DOHH2 (cell line): ENCODE measurements around the gene SAT2.

Source experiments
- H3F3A ChIP-seq: fragments of 200-600 bp; sonication (generic), shearing (Covaris generic); 2 replicates; pipeline ENCODE4 v1.6.0; 2016; ENCODE audit warnings: antibody characterized with exemption, mild to moderate bottlenecking; ENCODE audit not compliant: control insufficient read depth, insufficient read depth
- H3K27ac ChIP-seq: fragments of 200-600 bp; sonication (generic); 2 replicates; pipeline ENCODE4 v1.5.1; 2014; ENCODE audit warnings: low read depth, mild to moderate bottlenecking, low read length, moderate library complexity
- H3K27me3 ChIP-seq: fragments of 200-600 bp; sonication (generic); 2 replicates; pipeline ENCODE4 v1.6.1; 2014; ENCODE audit warnings: mild to moderate bottlenecking, low read length, mixed read lengths; ENCODE audit not compliant: control insufficient read depth
- H3K36me3 ChIP-seq: fragments of 200-600 bp; sonication (generic); 2 replicates; pipeline ENCODE4 v1.6.1; 2014; ENCODE audit warnings: mild to moderate bottlenecking, low read length, moderate library complexity, mixed read lengths; ENCODE audit not compliant: control insufficient read depth
- H3K4me1 ChIP-seq: fragments of 200-600 bp; sonication (generic); 2 replicates; pipeline ENCODE4 v1.6.1; 2014; ENCODE audit warnings: mild to moderate bottlenecking, low read length, mixed read lengths; ENCODE audit not compliant: control insufficient read depth
- H3K4me2 ChIP-seq: fragments of 200-600 bp; sonication (generic); 2 replicates; pipeline ENCODE4 v1.6.0; 2014; ENCODE audit warnings: mild to moderate bottlenecking, low read length, moderate library complexity
- H3K4me3 ChIP-seq: fragments of 200-600 bp; sonication (generic); 2 replicates; pipeline ENCODE4 v1.5.1; 2014; ENCODE audit warnings: mild to moderate bottlenecking, low read length, mixed read lengths
- H3K79me2 ChIP-seq: fragments of 200-600 bp; sonication (generic); 2 replicates; pipeline ENCODE4 v1.6.1; 2014; ENCODE audit warnings: mild to moderate bottlenecking, low read length, mixed read lengths; ENCODE audit not compliant: control insufficient read depth
- H3K9me2 ChIP-seq: fragments of 200-600 bp; sonication (generic); replicated peaks from 2 replicates; pipeline ENCODE4 v1.6.1; 2014; ENCODE audit warnings: mild to moderate bottlenecking, low read length, mixed read lengths; ENCODE audit not compliant: control insufficient read depth
- H3K9me3 ChIP-seq: fragments of 200-600 bp; sonication (generic); 2 replicates; pipeline ENCODE4 v1.6.1; 2014; ENCODE audit warnings: antibody characterized with exemption, low read length, mixed read lengths; ENCODE audit not compliant: control insufficient read depth, insufficient read depth
- H4K20me1 ChIP-seq: fragments of 200-600 bp; sonication (generic); 2 replicates; pipeline ENCODE4 v1.6.0; 2014; ENCODE audit warnings: low read depth, mild to moderate bottlenecking, antibody characterized with exemption, low read length, moderate library complexity; ENCODE audit not compliant: control insufficient read depth, insufficient read depth
- EZH2phosphoT487 ChIP-seq: fragments of 200-600 bp; sonication (generic); IDR thresholded peaks from 2 replicates; pipeline ENCODE4 v1.6.1; 2017; ENCODE audit warnings: borderline replicate concordance, mild to moderate bottlenecking, antibody characterized with exemption, low read length, moderate library complexity, mixed read lengths
- TF ChIP-seq, protein P1 (sequence below): fragments of 200-600 bp; sonication (generic); IDR thresholded peaks from one replicate; pipeline ENCODE4 v1.5.1; 2014; ENCODE audit warnings: antibody characterized with exemption, mild to moderate bottlenecking, low read depth, low read length; ENCODE audit not compliant: poor library complexity, severe bottlenecking

Gene SAT2

DNA sequence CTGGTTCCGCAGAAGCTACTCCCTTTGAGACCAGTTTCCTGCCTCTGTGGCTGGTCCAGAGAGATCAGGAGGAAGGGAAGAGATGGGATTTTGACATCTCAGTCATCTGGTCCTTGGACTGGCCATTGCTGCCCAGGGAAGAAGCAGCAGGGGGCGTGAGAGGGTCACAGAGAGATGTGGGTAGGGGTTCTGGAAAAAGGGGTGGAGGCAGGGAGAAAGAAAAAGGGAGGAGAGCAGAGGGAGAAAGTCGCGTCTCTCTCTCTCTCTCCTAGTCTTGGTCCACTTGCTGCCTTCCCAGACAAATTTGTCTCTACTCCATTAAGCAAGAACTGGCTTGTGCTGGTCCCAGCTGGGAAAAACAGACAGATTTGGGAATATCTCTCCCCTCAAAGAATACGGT lies 6.8 kb upstream of the SAT2 start:
- Histone ChIP-seq H3K27me3 (no peaks in the 10 kb centered on the region; the same call in 1 of the 2 replicates), H3K9me3 (no peaks in the 10 kb centered on the region), H3F3A (no peaks in the 10 kb centered on the region), H3K4me2 (no peak overlapping the region), H3K4me1 (no peaks in the 10 kb centered on the region), H3K36me3 (no peaks in the 10 kb centered on the region), H4K20me1 (no peaks in the 10 kb centered on the region), H3K79me2 (no peaks in the 10 kb centered on the region), H3K9me2 (no peaks in the 10 kb centered on the region), H3K27ac (no peak overlapping the region), H3K4me3 (no peak overlapping the region)
- TF ChIP-seq EZH2phosphoT487 = no peak
- TF ChIP-seq, protein P1, sequence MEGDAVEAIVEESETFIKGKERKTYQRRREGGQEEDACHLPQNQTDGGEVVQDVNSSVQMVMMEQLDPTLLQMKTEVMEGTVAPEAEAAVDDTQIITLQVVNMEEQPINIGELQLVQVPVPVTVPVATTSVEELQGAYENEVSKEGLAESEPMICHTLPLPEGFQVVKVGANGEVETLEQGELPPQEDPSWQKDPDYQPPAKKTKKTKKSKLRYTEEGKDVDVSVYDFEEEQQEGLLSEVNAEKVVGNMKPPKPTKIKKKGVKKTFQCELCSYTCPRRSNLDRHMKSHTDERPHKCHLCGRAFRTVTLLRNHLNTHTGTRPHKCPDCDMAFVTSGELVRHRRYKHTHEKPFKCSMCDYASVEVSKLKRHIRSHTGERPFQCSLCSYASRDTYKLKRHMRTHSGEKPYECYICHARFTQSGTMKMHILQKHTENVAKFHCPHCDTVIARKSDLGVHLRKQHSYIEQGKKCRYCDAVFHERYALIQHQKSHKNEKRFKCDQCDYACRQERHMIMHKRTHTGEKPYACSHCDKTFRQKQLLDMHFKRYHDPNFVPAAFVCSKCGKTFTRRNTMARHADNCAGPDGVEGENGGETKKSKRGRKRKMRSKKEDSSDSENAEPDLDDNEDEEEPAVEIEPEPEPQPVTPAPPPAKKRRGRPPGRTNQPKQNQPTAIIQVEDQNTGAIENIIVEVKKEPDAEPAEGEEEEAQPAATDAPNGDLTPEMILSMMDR = peak; percentile 45

- no peaks in the 10 kb centered on the region for H3K9me2 ChIP-seq
- H3F3A ChIP-seq = no peaks in the 10 kb centered on the region
- no peaks in the 10 kb centered on the region for H4K20me1 ChIP-seq
- H3K36me3 ChIP-seq = no peaks in the 10 kb centered on the region
- H3K9me3 ChIP-seq = no peaks in the 10 kb centered on the region
- H3K27me3 ChIP-seq = no peaks in the 10 kb centered on the region; the same call in 1 of the 2 replicates
- no peaks in the 10 kb centered on the region for H3K79me2 ChIP-seq
- no peak for TF ChIP-seq EZH2phosphoT487
- TF ChIP-seq, protein P1 = no peak
- H3K4me2 ChIP-seq = no peak overlapping the region
- no peak overlapping the region for H3K27ac ChIP-seq
- no peaks in the 10 kb centered on the region for H3K4me1 ChIP-seq
- no peak overlapping the region for H3K4me3 ChIP-seq
Observed at GRCh38 chr17:7633093-7633492, 5.5 kb upstream of the SAT2 start.

DNA sequence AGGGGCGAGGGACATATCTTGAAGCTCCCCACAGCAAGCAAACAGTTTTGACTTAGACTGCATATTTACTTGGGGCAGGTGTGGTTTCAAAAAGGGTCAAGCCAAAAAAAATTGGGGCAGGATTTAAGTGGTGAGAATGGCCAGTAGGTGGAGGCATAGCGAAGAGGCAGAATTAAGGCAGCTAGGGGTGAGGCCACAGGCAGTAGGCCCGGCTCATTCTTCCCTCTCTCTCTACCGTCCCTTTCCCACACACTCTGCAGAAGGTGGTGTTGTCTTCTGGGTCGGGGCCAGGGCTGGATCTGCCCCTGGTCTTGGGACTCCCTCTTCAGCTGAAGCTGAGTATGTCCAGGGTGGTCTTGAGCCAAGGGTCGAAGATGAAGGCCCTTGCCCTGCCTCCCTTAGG lies 4.9 kb upstream of the SAT2 start:
- TF ChIP-seq, protein P1 = peak; percentile 65
- TF ChIP-seq EZH2phosphoT487 = no peak

More for the DNA sequence above, 4.9 kb upstream of the SAT2 start:
- Histone ChIP-seq H3K9me2 (no peaks in the 10 kb centered on the region), H3K4me3 (no peak overlapping the region), H3K79me2 (no peaks in the 10 kb centered on the region), H3K4me1 (no peaks in the 10 kb centered on the region; the same call in 1 of the 2 replicates), H3K27ac (no peak overlapping the region), H4K20me1 (no peaks in the 10 kb centered on the region), H3K27me3 (no peaks in the 10 kb centered on the region; the same call in 1 of the 2 replicates), H3K36me3 (no peaks in the 10 kb centered on the region), H3K9me3 (no peaks in the 10 kb centered on the region), H3K4me2 (no peak overlapping the region), H3F3A (no peaks in the 10 kb centered on the region)
